NCI-H187 treated with DMSO at 0.1 percent for 48 hours (cell line): ENCODE results near the gene KPRP.

Experiments
- DNase-seq: peaks from one replicate; lab custom pipeline; 2025; lab: John Stamatoyannopoulos, UW

KPRP gene

GRCh38 chr1:152774875-152775274 lies 17.1 kb downstream of the KPRP start, which contains the start of gene LCE1F:
Gene LCE1F, plus strand, starts transcription at chr1:152775140. Its CDS starts 1,232 bp downstream, at chr1:152776372.
- DNase-seq: no peak

GRCh38 chr1:152776361-152776760 lies 18.5 kb downstream of the KPRP start:
- no peak for DNase-seq

GRCh38 chr1:152777510-152778137 lies 19.8 kb downstream of the KPRP start:
- DNase-seq: no peak

GRCh38 chr1:152783095-152783494 lies 25.3 kb downstream of the KPRP start:
- DNase-seq: no peak

GRCh38 chr1:152786077-152786476 lies 28.3 kb downstream of the KPRP start, which contains the start of gene LCE1E:
Gene LCE1E, plus strand, starts transcription at chr1:152786257. Its CDS starts 1,043 bp downstream, at chr1:152787300.
- DNase-seq: no peak

GRCh38 chr1:152795686-152796085 lies 37.9 kb downstream of the KPRP start:
- no peak for DNase-seq

GRCh38 chr1:152796421-152796820 lies 38.6 kb downstream of the KPRP start, which contains the start of gene LCE1D:
Gene LCE1D, plus strand, starts transcription at chr1:152796721. Its CDS starts 1,074 bp downstream, at chr1:152797795.
- no peak for DNase-seq

- no peak for DNase-seq
Observed at GRCh38 chr1:152801333-152801732, 43.5 kb downstream of the KPRP start.

- DNase-seq: no peak
Observed at GRCh38 chr1:152806576-152806975, 48.8 kb downstream of the KPRP start, which contains the start of gene LCE1C. Gene LCE1C, minus strand, starts transcription at chr1:152806651. Its CDS starts 1,173 bp downstream, at chr1:152805478.

GRCh38 chr1:152811050-152811449 lies 53.2 kb downstream of the KPRP start:
- DNase-seq: no peak
